Panc1 (cell line): ENCODE results near the gene GLT8D1. TPM values are rescaled to one million over a fixed set of nuclear protein-coding genes. Genes with fewer than 3 reads are reported as not detected.

ENCODE experiments used
- ATAC-seq: fragments of 200-7000 bp; cut with Tn5 transposase; 2 replicates; pipeline ENCODE4 v1.9.1; 2020; ENCODE audit warnings: mild to moderate bottlenecking, moderate library complexity
- BruUV-seq: library from RNA; stranded (reverse); fragments of 400-500 nt; replicated peaks from 2 replicates; lab custom pipeline; 2021; lab: Mats Ljungman, UMichigan
- CTCF ChIA-PET: fragments of 300-600 bp; sonication (Branson Sonifier 250); formaldehyde crosslinking; loops from one replicate; lab custom pipeline; 2022; ENCODE audit warnings: antibody characterized with exemption; lab: Charles Lee
- POLR2A ChIA-PET: fragments of 300-600 bp; sonication (Branson Sonifier 250); formaldehyde crosslinking; loops from one replicate; lab custom pipeline; 2022; ENCODE audit warnings: antibody characterized with exemption; lab: Charles Lee
- DNase-seq: peaks from one replicate; pipeline ENCODE4 v3.0.0-alpha.2; 2010; ENCODE audit warnings: low read depth, low spot score
- H3K27ac ChIP-seq: 2 replicates; pipeline ENCODE4 v1.5.1; 2011; ENCODE audit warnings: mild to moderate bottlenecking, low read length, inconsistent platforms
- H3K27me3 ChIP-seq: fragments of 200-500 bp; sonication (Bioruptor generic); 2 replicates; pipeline ENCODE4 v1.6.0; 2014; ENCODE audit warnings: low read length, inconsistent platforms; ENCODE audit not compliant: control insufficient read depth, insufficient read depth
- H3K36me3 ChIP-seq: fragments of 200-500 bp; sonication (Bioruptor generic); 2 replicates; pipeline ENCODE4 v1.5.1; 2014; ENCODE audit warnings: inconsistent platforms, mild to moderate bottlenecking, low read length, moderate library complexity; ENCODE audit not compliant: control insufficient read depth, insufficient read depth
- H3K4me1 ChIP-seq: 2 replicates; pipeline ENCODE4 v1.5.1; 2011; ENCODE audit warnings: inconsistent platforms, mild to moderate bottlenecking, low read length, moderate library complexity; ENCODE audit not compliant: control insufficient read depth, insufficient read depth
- H3K4me3 ChIP-seq, 2 experiments: 2 replicates each; pipeline ENCODE4 v1.5.1; 2011 to 2012; ENCODE audit warnings: low read depth in 2 of 2, low read length in 2 of 2, mild to moderate bottlenecking in 2 of 2, inconsistent platforms in 1 of 2, moderate library complexity in 1 of 2
- H3K9me3 ChIP-seq: fragments of 200-500 bp; sonication (Bioruptor generic); 2 replicates; pipeline ENCODE4 v1.5.1; 2014; ENCODE audit warnings: low read depth, mild to moderate bottlenecking, inconsistent platforms, low read length, moderate library complexity; ENCODE audit not compliant: control insufficient read depth, insufficient read depth
- CTCF ChIP-seq: fragments of 450-650 bp; IDR thresholded peaks from 2 replicates; pipeline ENCODE4 v1.5.1; 2017; ENCODE audit warnings: mild to moderate bottlenecking
- POLR2AphosphoS5 ChIP-seq: IDR thresholded peaks from 2 replicates; pipeline ENCODE4 v1.6.1; 2012; ENCODE audit warnings: mild to moderate bottlenecking, low read depth, low read length, moderate library complexity
- REST ChIP-seq, 2 experiments: IDR thresholded peaks; 2 replicates each; pipeline ENCODE4 v1.6.1; 2011 to 2012; ENCODE audit warnings: low read depth in 2 of 2, control low read depth in 1 of 2, low read length in 1 of 2, mild to moderate bottlenecking in 1 of 2, moderate library complexity in 1 of 2; ENCODE audit not compliant: insufficient read depth in 1 of 2
- SIN3A ChIP-seq: IDR thresholded peaks from 2 replicates; pipeline ENCODE4 v1.6.1; 2012; ENCODE audit warnings: low read depth, mild to moderate bottlenecking, low read length, moderate library complexity, borderline replicate concordance; ENCODE audit not compliant: insufficient read depth
- TCF7L2 ChIP-seq: IDR thresholded peaks from 2 replicates; pipeline ENCODE4 v1.6.1; 2011; ENCODE audit warnings: mild to moderate bottlenecking, low read depth, low read length, inconsistent platforms
- in situ Hi-C: cut with HindIII; loops from 2 replicates; pipeline ENCODE4 v1.10.0; 2016; ENCODE audit warnings: low sequenced_read_pairs, low pct_unique_long_range_greater_than_20kb
- intact Hi-C: fragments of 100-400 bp; cut with micrococcal nuclease; formaldehyde crosslinking; loops from one replicate; pipeline ENCODE4 v1.10.0; 2022; ENCODE audit not compliant: unreplicated experiment
- total RNA-seq: library from RNA; stranded (reverse); gene quantifications from one replicate; pipeline ENCODE4 v1.2.1, GENCODE V29; 2021; ENCODE audit not compliant: unreplicated experiment

GLT8D1 gene
- total RNA-seq, 1 experiment from 2014 or later, result 51.3 TPM

- intact Hi-C loops, result loop anchor here (10.0 kb wide), 1 partner anchor 82 kb away; no protein-coding TSS in a partner anchor
- no peaks in the 10 kb centered on the region for H3K9me3 ChIP-seq
- ChIA-PET POLR2A (no interaction called here), CTCF (interaction anchor here (0.7 kb wide), 1 partner anchor 18 kb away, joined by 3 read pairs; no protein-coding TSS in a partner anchor)
- H3K4me3 ChIP-seq, result no peak overlapping the region
- in situ Hi-C loops, result no loop called here
- no peak overlapping the region for H3K27ac ChIP-seq
- H3K27me3 ChIP-seq, result no peaks in the 10 kb centered on the region
- H3K4me1 ChIP-seq, result no peaks in the 10 kb centered on the region
- TF ChIP-seq SIN3A, result no peak
- TF ChIP-seq POLR2AphosphoS5, result no peak
- DNase-seq (no peak), ATAC-seq (no peak)
- H3K36me3 ChIP-seq, result peaks cover 2% of the 10 kb centered on the region; the same call in 1 of the 2 replicates
- no TSS peak for BruUV-seq
Observed at GRCh38 chr3:52743152-52743551, 37.6 kb upstream of the GLT8D1 start.

- ChIA-PET POLR2A (no interaction called here), CTCF (interaction anchor here (0.6 to 0.7 kb wide), 3 partner anchors 19 to 1463 kb away, joined by 3 to 4 read pairs (median 3); no protein-coding TSS in a partner anchor)
- intact Hi-C loops (loop anchor here (10.0 kb wide), 1 partner anchor 82 kb away; no protein-coding TSS in a partner anchor), in situ Hi-C loops (no loop called here)
- Histone ChIP-seq H3K9me3 (no peaks in the 10 kb centered on the region), H3K27ac (no peak overlapping the region), H3K4me1 (no peaks in the 10 kb centered on the region), H3K27me3 (no peaks in the 10 kb centered on the region), H3K4me3 (no peak overlapping the region), H3K36me3 (peaks cover 2% of the 10 kb centered on the region; the same call in 1 of the 2 replicates)
- TF ChIP-seq CTCF (peak; percentile 59), POLR2AphosphoS5 (no peak), SIN3A (no peak), REST (IDR thresholded peaks at IDR 0.05; ENCODE audit: insufficient read depth in 1 of 2, low read depth in 2 of 2, low read length in 1 of 2) (no peak)
- DNase-seq (peak; percentile 17), ATAC-seq (peak; percentile 69; the same call in 1 of the 2 replicates)
- BruUV-seq, result no TSS peak
Observed at GRCh38 chr3:52742418-52743041, 36.9 kb upstream of the GLT8D1 start.

GRCh38 chr3:52739730-52740129 lies 34.1 kb upstream of the GLT8D1 start:
- H3K9me3 ChIP-seq, result no peaks in the 10 kb centered on the region; the same call in 1 of the 2 replicates
- in situ Hi-C loops, result no loop called here
- intact Hi-C loops, result loop anchor here (10.0 kb wide), 1 partner anchor 85 kb away; no protein-coding TSS in a partner anchor
- H3K36me3 ChIP-seq, result peaks cover 7% of the 10 kb centered on the region; the same call in 1 of the 2 replicates
- POLR2A ChIA-PET, result no interaction called here
- no peaks in the 10 kb centered on the region for H3K27me3 ChIP-seq
- DNase-seq (no peak), ATAC-seq (no peak)
- TF ChIP-seq POLR2AphosphoS5, result no peak
- no peak for TF ChIP-seq TCF7L2
- TF ChIP-seq REST (IDR thresholded peaks at IDR 0.05; ENCODE audit: insufficient read depth in 1 of 2, low read depth in 2 of 2, low read length in 1 of 2), result no peak
- no peak for TF ChIP-seq CTCF
- no peak for TF ChIP-seq SIN3A
- no TSS peak for BruUV-seq
- H3K4me3 ChIP-seq, result no peak overlapping the region
- H3K27ac ChIP-seq, result no peak overlapping the region
- CTCF ChIA-PET, result no interaction called here
- no peaks in the 10 kb centered on the region for H3K4me1 ChIP-seq
